ENCODE results near the gene WDR88. TPM values are rescaled to one million over a fixed set of nuclear protein-coding genes. Genes with fewer than 3 reads are reported as not detected.

Gene WDR88
- total RNA-seq, 1 donor from 2014 or later, result not detected

GRCh38 chr19:33214596-33214995 lies 82.7 kb downstream of the WDR88 start:
- Histone ChIP-seq H3K27me3 (no peaks in the 10 kb centered on the region), H3K36me3 (no peaks in the 10 kb centered on the region), H3K9me3 (no peaks in the 10 kb centered on the region), H3K4me3 (no peak overlapping the region), H3K4me1 (no peaks in the 10 kb centered on the region), H3K27ac (no peak overlapping the region)
- intact Hi-C loops (cut with DNase I), result no loop called here
- no peak for TF ChIP-seq CTCF (IDR thresholded peaks at IDR 0.05)
- DNase-seq (ENCODE audit: low spot score in 2 of 2), result no peak

- H3K27me3 ChIP-seq, result no peaks in the 10 kb centered on the region
- H3K36me3 ChIP-seq, result no peaks in the 10 kb centered on the region
- no peak overlapping the region for H3K4me3 ChIP-seq
- no peaks in the 10 kb centered on the region for H3K4me1 ChIP-seq
- intact Hi-C loops (cut with DNase I), result no loop called here
- H3K27ac ChIP-seq, result no peak overlapping the region
- no peak for DNase-seq (ENCODE audit: low spot score in 2 of 2)
- H3K9me3 ChIP-seq, result no peaks in the 10 kb centered on the region
- TF ChIP-seq CTCF (IDR thresholded peaks at IDR 0.05), result no peak
These were observed 83.7 kb downstream of the WDR88 start for GRCh38 chr19:33215438-33216197.

GRCh38 chr19:33216198-33216830 lies 84.4 kb downstream of the WDR88 start:
- Histone ChIP-seq H3K27ac (no peak overlapping the region), H3K4me3 (no peak overlapping the region), H3K9me3 (no peaks in the 10 kb centered on the region), H3K27me3 (no peaks in the 10 kb centered on the region), H3K36me3 (no peaks in the 10 kb centered on the region), H3K4me1 (no peaks in the 10 kb centered on the region)
- no peak for DNase-seq (ENCODE audit: low spot score in 2 of 2)
- no peak for TF ChIP-seq CTCF (IDR thresholded peaks at IDR 0.05)
- intact Hi-C loops (cut with DNase I), result no loop called here

GRCh38 chr19:33217881-33218280 lies 86.0 kb downstream of the WDR88 start:
- Histone ChIP-seq H3K9me3 (no peaks in the 10 kb centered on the region), H3K27ac (no peak overlapping the region), H3K36me3 (no peaks in the 10 kb centered on the region), H3K4me1 (no peaks in the 10 kb centered on the region), H3K4me3 (no peak overlapping the region), H3K27me3 (no peaks in the 10 kb centered on the region)
- no peak for TF ChIP-seq CTCF (IDR thresholded peaks at IDR 0.05)
- DNase-seq (ENCODE audit: low spot score in 2 of 2), result no peak
- intact Hi-C loops (cut with DNase I), result no loop called here

- H3K27me3 ChIP-seq, result no peaks in the 10 kb centered on the region
- H3K4me3 ChIP-seq, result no peak overlapping the region
- no peak for TF ChIP-seq CTCF (IDR thresholded peaks at IDR 0.05)
- no peaks in the 10 kb centered on the region for H3K4me1 ChIP-seq
- DNase-seq (ENCODE audit: low spot score in 2 of 2), result no peak
- intact Hi-C loops (cut with DNase I), result no loop called here
- no peaks in the 10 kb centered on the region for H3K9me3 ChIP-seq
- no peak overlapping the region for H3K27ac ChIP-seq
- H3K36me3 ChIP-seq, result no peaks in the 10 kb centered on the region
These were observed 87.4 kb downstream of the WDR88 start for GRCh38 chr19:33219261-33219815.
